Natural killer cell treated with Interleukin-12 subunit alpha and Interleukin-12 subunit beta and Interleukin-15 and Interleukin-18, amount 100 ng/mL, for 72 hours (primary cell): Measurements from ENCODE around the gene PPL. TPM values are rescaled to one million over a fixed set of nuclear protein-coding genes. Genes with fewer than 3 reads are reported as not detected.
A peak's percentile ranks its signal among the peaks of the same experiment; 100 is the strongest.

Experiments used
- ATAC-seq, 2 donors: fragments of 150-1000 bp; cut with Tn5 transposase in 1 of 2; sonication (Bioruptor Pico), chemical (Tn5 transposase) in 1 of 2; 2 replicates each; pipeline ENCODE4 v1.10.0; 2021
- DNase-seq: peaks from one replicate; pipeline ENCODE4 v3.0.0; 2022; ENCODE audit warnings: low spot score
- H3K27ac Mint-ChIP-seq, 2 donors: 1 replicate in 1 of 2; 2 replicates in 1 of 2; pipeline ENCODE4 v1.8.0; 2022; ENCODE audit warnings: mixed read lengths in 2 of 2, mild to moderate bottlenecking in 1 of 2, moderate library complexity in 1 of 2
- H3K27me3 Mint-ChIP-seq, 2 donors: 1 replicate in 1 of 2; 2 replicates in 1 of 2; pipeline ENCODE4 v1.8.0; 2022; ENCODE audit warnings: mixed read lengths in 2 of 2
- H3K36me3 Mint-ChIP-seq: one replicate; pipeline ENCODE4 v1.8.0; 2022; ENCODE audit warnings: mixed read lengths
- H3K4me1 Mint-ChIP-seq, 2 donors: 1 replicate in 1 of 2; 2 replicates in 1 of 2; pipeline ENCODE4 v1.8.0; 2022; ENCODE audit warnings: low read depth in 2 of 2, mixed read lengths in 2 of 2, mild to moderate bottlenecking in 1 of 2
- H3K4me3 Mint-ChIP-seq: one replicate; pipeline ENCODE4 v1.8.0; 2022; ENCODE audit warnings: mixed read lengths
- H3K9me3 Mint-ChIP-seq: 2 replicates; pipeline ENCODE4 v1.8.0; 2022; ENCODE audit warnings: mixed read lengths
- total RNA-seq, 2 donors: library from RNA; stranded (reverse); gene quantifications; one replicate each; pipeline ENCODE4 v1.2.3, GENCODE V29; 2022

Gene PPL
- total RNA-seq, 2 donors from 2014 or later: not detected

- Mint-ChIP-seq H3K27ac (no peak overlapping the region), H3K9me3 (no peaks in the 10 kb centered on the region), H3K4me3 (no peak overlapping the region), H3K36me3 (peaks cover 9% of the 10 kb centered on the region), H3K4me1 (peaks cover 0 to 10% of the 10 kb centered on the region in 2 donors), H3K27me3 (no peaks in the 10 kb centered on the region)
- ATAC-seq (no peak), DNase-seq (no peak)
Observed at GRCh38 chr16:4874666-4875065, 62.3 kb downstream of the PPL start.

- H3K27ac Mint-ChIP-seq: peak overlapping the region in 1 of 2 donors; percentile 45
- H3K4me1 Mint-ChIP-seq: peaks cover 0 to 14% of the 10 kb centered on the region in 2 donors
- H3K36me3 Mint-ChIP-seq: peaks cover 4% of the 10 kb centered on the region
- no peaks in the 10 kb centered on the region for H3K27me3 Mint-ChIP-seq
- ATAC-seq: no peak
- H3K9me3 Mint-ChIP-seq: no peaks in the 10 kb centered on the region
- H3K4me3 Mint-ChIP-seq: no peak overlapping the region
- no peak for DNase-seq
Observed at GRCh38 chr16:4873091-4873490, 63.9 kb downstream of the PPL start.

GRCh38 chr16:4871071-4871470 is 65.9 kb downstream of the PPL start:
- H3K27ac Mint-ChIP-seq: no peak overlapping the region
- no peak for DNase-seq
- H3K9me3 Mint-ChIP-seq: no peaks in the 10 kb centered on the region
- H3K36me3 Mint-ChIP-seq: no peaks in the 10 kb centered on the region
- H3K27me3 Mint-ChIP-seq: no peaks in the 10 kb centered on the region
- ATAC-seq: no peak
- H3K4me1 Mint-ChIP-seq: peaks cover 12 to 25% of the 10 kb centered on the region in 2 donors
- H3K4me3 Mint-ChIP-seq: no peak overlapping the region

- ATAC-seq (no peak), DNase-seq (no peak)
- Mint-ChIP-seq H3K36me3 (no peaks in the 10 kb centered on the region), H3K27ac (no peak overlapping the region), H3K9me3 (no peaks in the 10 kb centered on the region), H3K4me1 (peaks cover 12 to 25% of the 10 kb centered on the region in 2 donors), H3K4me3 (no peak overlapping the region), H3K27me3 (no peaks in the 10 kb centered on the region)
Observed at GRCh38 chr16:4870138-4870671, 66.7 kb downstream of the PPL start.

- ATAC-seq (no peak), DNase-seq (no peak)
- H3K27me3 Mint-ChIP-seq: no peaks in the 10 kb centered on the region
- H3K9me3 Mint-ChIP-seq: no peaks in the 10 kb centered on the region
- peaks cover 12 to 28% of the 10 kb centered on the region in 2 donors for H3K4me1 Mint-ChIP-seq
- peak overlapping the region in 1 of 2 donors; percentile 15 for H3K27ac Mint-ChIP-seq
- no peaks in the 10 kb centered on the region for H3K36me3 Mint-ChIP-seq
- H3K4me3 Mint-ChIP-seq: no peak overlapping the region
Observed at GRCh38 chr16:4869147-4869805, 67.7 kb downstream of the PPL start.

GRCh38 chr16:4868535-4868934 is 68.4 kb downstream of the PPL start:
- Mint-ChIP-seq H3K9me3 (no peaks in the 10 kb centered on the region), H3K27ac (peak overlapping the region in 1 of 2 donors; percentile 15), H3K4me1 (peaks cover 12 to 30% of the 10 kb centered on the region in 2 donors), H3K36me3 (no peaks in the 10 kb centered on the region), H3K4me3 (no peak overlapping the region), H3K27me3 (no peaks in the 10 kb centered on the region)
- DNase-seq: no peak
- no peak for ATAC-seq

GRCh38 chr16:4868026-4868425 is 68.9 kb downstream of the PPL start:
- no peak for DNase-seq
- no peaks in the 10 kb centered on the region for H3K36me3 Mint-ChIP-seq
- peak overlapping the region in 1 of 2 donors; percentile 15 for H3K27ac Mint-ChIP-seq
- peaks cover 12 to 31% of the 10 kb centered on the region in 2 donors for H3K4me1 Mint-ChIP-seq
- H3K4me3 Mint-ChIP-seq: no peak overlapping the region
- no peaks in the 10 kb centered on the region for H3K27me3 Mint-ChIP-seq
- H3K9me3 Mint-ChIP-seq: no peaks in the 10 kb centered on the region
- ATAC-seq: no peak

GRCh38 chr16:4866586-4866985 is 70.4 kb downstream of the PPL start:
- Mint-ChIP-seq H3K9me3 (no peaks in the 10 kb centered on the region), H3K4me1 (peaks cover 12 to 34% of the 10 kb centered on the region in 2 donors), H3K4me3 (no peak overlapping the region), H3K27ac (no peak overlapping the region), H3K27me3 (no peaks in the 10 kb centered on the region), H3K36me3 (no peaks in the 10 kb centered on the region)
- ATAC-seq (no peak), DNase-seq (no peak)

GRCh38 chr16:4865231-4865860 is 71.6 kb downstream of the PPL start:
- Mint-ChIP-seq H3K36me3 (peaks cover 2% of the 10 kb centered on the region), H3K27ac (no peak overlapping the region), H3K27me3 (no peaks in the 10 kb centered on the region), H3K4me1 (peaks cover 12 to 27% of the 10 kb centered on the region in 2 donors), H3K9me3 (no peaks in the 10 kb centered on the region), H3K4me3 (no peak overlapping the region)
- no peak for DNase-seq
- no peak for ATAC-seq

- H3K27me3 Mint-ChIP-seq: no peaks in the 10 kb centered on the region
- no peak overlapping the region for H3K27ac Mint-ChIP-seq
- peaks cover 7% of the 10 kb centered on the region for H3K36me3 Mint-ChIP-seq
- H3K4me1 Mint-ChIP-seq: peaks cover 12 to 26% of the 10 kb centered on the region in 2 donors
- H3K9me3 Mint-ChIP-seq: no peaks in the 10 kb centered on the region
- H3K4me3 Mint-ChIP-seq: no peak overlapping the region
- no peak for DNase-seq
- no peak for ATAC-seq
Observed at GRCh38 chr16:4864728-4865127, 72.2 kb downstream of the PPL start.

GRCh38 chr16:4862639-4863038 is 74.3 kb downstream of the PPL start:
- Mint-ChIP-seq H3K27ac (no peak overlapping the region), H3K4me3 (no peak overlapping the region), H3K36me3 (peaks cover 27% of the 10 kb centered on the region), H3K27me3 (no peaks in the 10 kb centered on the region), H3K9me3 (no peaks in the 10 kb centered on the region), H3K4me1 (peaks cover 12 to 22% of the 10 kb centered on the region in 2 donors)
- DNase-seq (no peak), ATAC-seq (no peak)

GRCh38 chr16:4860727-4861342 is 76.1 kb downstream of the PPL start:
- H3K27ac Mint-ChIP-seq: no peak overlapping the region
- no peaks in the 10 kb centered on the region for H3K27me3 Mint-ChIP-seq
- ATAC-seq (no peak), DNase-seq (no peak)
- H3K4me1 Mint-ChIP-seq: peaks cover 0 to 11% of the 10 kb centered on the region in 2 donors
- peaks cover 27% of the 10 kb centered on the region for H3K36me3 Mint-ChIP-seq
- no peak overlapping the region for H3K4me3 Mint-ChIP-seq
- no peaks in the 10 kb centered on the region for H3K9me3 Mint-ChIP-seq

- H3K27me3 Mint-ChIP-seq: no peaks in the 10 kb centered on the region
- peaks cover 0 to 11% of the 10 kb centered on the region in 2 donors for H3K4me1 Mint-ChIP-seq
- no peak overlapping the region for H3K4me3 Mint-ChIP-seq
- no peak overlapping the region for H3K27ac Mint-ChIP-seq
- DNase-seq (no peak), ATAC-seq (no peak)
- no peaks in the 10 kb centered on the region for H3K9me3 Mint-ChIP-seq
- H3K36me3 Mint-ChIP-seq: peaks cover 27% of the 10 kb centered on the region
Observed at GRCh38 chr16:4859900-4860255, 77.1 kb downstream of the PPL start.
